ENCODE data around the gene DNAJC5G. TPM values are rescaled to one million over a fixed set of nuclear protein-coding genes. Genes with fewer than 3 reads are reported as not detected.

Gene DNAJC5G
- total RNA-seq, 1 experiment from 2014 or later = not detected

DNA sequence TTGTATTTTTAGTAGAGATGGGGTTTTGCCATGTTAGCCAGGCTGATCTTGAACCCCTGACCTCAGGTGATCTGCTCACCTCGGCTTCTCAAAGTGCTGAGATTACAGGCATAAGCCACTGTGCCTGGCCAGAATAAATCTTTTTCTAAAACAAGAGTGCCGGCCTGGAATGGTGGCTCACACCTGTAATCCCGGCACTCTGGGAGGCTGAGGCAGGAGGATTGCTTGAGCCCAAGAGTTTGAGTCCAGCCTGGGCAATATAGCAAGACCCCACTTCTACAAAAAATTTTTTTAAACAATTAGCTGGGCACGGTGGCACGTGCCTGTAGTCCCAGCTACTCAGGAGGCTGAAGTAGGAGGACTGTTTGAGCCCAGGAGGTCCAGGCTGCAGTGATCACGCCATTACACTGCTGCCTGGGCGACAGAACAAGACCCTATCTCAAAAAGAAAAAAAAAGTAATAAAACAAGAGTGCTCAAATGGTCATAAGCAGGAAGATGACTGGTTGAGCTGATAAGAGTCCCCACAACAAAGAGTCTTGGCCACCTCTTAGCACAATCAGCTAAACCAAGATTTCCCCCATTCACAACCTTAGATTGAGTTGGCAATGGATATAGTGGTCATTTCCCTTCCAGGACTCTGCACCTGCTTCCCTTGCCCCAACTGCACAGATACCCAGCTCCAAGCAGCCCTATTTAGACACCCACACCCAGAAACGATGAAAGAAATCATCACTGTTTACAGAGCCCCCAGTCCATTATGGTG is 38.8 kb downstream of the DNAJC5G start:
- Histone ChIP-seq H3K4me3 (no peak overlapping the region), H2AFZ (no peak overlapping the region), H3K27me3 (ENCODE audit: insufficient read depth, low read depth) (no peaks in the 10 kb centered on the region), H3K4me2 (no peak overlapping the region), H3K4me1 (replicated peaks; ENCODE audit: insufficient read depth) (no peaks in the 10 kb centered on the region), H4K20me1 (ENCODE audit: insufficient read depth) (no peaks in the 10 kb centered on the region), H3K9me3 (ENCODE audit: insufficient read depth, low read depth) (no peaks in the 10 kb centered on the region), H3F3A (ENCODE audit: insufficient read depth, low read depth) (no peaks in the 10 kb centered on the region), H3K79me2 (ENCODE audit: low read depth) (no peaks in the 10 kb centered on the region), H3K9me2 (ENCODE audit: insufficient read depth) (no peaks in the 10 kb centered on the region), H3K27ac (no peak overlapping the region), H3K36me3 (ENCODE audit: low read depth) (no peaks in the 10 kb centered on the region)
- no peak for TF ChIP-seq EZH2 (IDR thresholded peaks at IDR 0.05; ENCODE audit: low read depth)
- TF ChIP-seq, protein P1, sequence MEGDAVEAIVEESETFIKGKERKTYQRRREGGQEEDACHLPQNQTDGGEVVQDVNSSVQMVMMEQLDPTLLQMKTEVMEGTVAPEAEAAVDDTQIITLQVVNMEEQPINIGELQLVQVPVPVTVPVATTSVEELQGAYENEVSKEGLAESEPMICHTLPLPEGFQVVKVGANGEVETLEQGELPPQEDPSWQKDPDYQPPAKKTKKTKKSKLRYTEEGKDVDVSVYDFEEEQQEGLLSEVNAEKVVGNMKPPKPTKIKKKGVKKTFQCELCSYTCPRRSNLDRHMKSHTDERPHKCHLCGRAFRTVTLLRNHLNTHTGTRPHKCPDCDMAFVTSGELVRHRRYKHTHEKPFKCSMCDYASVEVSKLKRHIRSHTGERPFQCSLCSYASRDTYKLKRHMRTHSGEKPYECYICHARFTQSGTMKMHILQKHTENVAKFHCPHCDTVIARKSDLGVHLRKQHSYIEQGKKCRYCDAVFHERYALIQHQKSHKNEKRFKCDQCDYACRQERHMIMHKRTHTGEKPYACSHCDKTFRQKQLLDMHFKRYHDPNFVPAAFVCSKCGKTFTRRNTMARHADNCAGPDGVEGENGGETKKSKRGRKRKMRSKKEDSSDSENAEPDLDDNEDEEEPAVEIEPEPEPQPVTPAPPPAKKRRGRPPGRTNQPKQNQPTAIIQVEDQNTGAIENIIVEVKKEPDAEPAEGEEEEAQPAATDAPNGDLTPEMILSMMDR (conservative IDR thresholded peaks at IDR 0.05) = no peak
- ChIA-PET POLR2A (ENCODE audit: unreplicated experiment) (no interaction called here), CTCF (no interaction called here)
- intact Hi-C loops (cut with micrococcal nuclease; ENCODE audit: unreplicated experiment) = no loop called here
- BruUV-seq (replicated peaks) = no TSS peak
- DNase-seq = no peak

DNA sequence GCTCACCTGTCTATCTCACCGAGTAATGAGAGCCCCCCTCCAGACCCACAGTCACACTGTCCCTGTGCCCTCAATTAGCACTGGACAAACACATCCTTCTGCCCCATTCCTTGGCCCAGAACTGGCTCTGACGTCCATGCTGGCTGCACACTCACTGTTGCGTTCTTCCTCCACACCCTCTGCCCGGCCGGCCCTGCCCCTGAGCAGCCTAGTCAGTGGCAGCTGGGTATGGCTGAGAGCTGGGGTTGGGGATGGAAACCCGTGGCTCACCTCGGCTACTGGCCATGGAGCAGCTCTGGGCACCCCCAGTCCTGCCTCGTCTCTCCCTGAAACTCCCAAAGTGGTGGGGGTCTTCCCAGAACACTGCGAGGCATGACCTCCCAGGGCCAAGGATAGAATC is 39.5 kb downstream of the DNAJC5G start:
- Histone ChIP-seq H3K4me3 (no peak overlapping the region), H3K27ac (no peak overlapping the region), H3K79me2 (ENCODE audit: low read depth) (no peaks in the 10 kb centered on the region), H4K20me1 (ENCODE audit: insufficient read depth) (no peaks in the 10 kb centered on the region), H3K27me3 (ENCODE audit: insufficient read depth, low read depth) (no peaks in the 10 kb centered on the region), H2AFZ (no peak overlapping the region), H3K4me1 (replicated peaks; ENCODE audit: insufficient read depth) (no peaks in the 10 kb centered on the region), H3K9me3 (ENCODE audit: insufficient read depth, low read depth) (no peaks in the 10 kb centered on the region), H3F3A (ENCODE audit: insufficient read depth, low read depth) (no peaks in the 10 kb centered on the region), H3K4me2 (no peak overlapping the region), H3K36me3 (ENCODE audit: low read depth) (no peaks in the 10 kb centered on the region), H3K9me2 (ENCODE audit: insufficient read depth) (no peaks in the 10 kb centered on the region)
- ChIA-PET CTCF (no interaction called here), POLR2A (ENCODE audit: unreplicated experiment) (no interaction called here)
- BruUV-seq (replicated peaks) = no TSS peak
- intact Hi-C loops (cut with micrococcal nuclease; ENCODE audit: unreplicated experiment) = no loop called here
- no peak for TF ChIP-seq EZH2 (IDR thresholded peaks at IDR 0.05; ENCODE audit: low read depth)
- TF ChIP-seq, protein P1 (conservative IDR thresholded peaks at IDR 0.05) = no peak
- no peak for DNase-seq

DNA sequence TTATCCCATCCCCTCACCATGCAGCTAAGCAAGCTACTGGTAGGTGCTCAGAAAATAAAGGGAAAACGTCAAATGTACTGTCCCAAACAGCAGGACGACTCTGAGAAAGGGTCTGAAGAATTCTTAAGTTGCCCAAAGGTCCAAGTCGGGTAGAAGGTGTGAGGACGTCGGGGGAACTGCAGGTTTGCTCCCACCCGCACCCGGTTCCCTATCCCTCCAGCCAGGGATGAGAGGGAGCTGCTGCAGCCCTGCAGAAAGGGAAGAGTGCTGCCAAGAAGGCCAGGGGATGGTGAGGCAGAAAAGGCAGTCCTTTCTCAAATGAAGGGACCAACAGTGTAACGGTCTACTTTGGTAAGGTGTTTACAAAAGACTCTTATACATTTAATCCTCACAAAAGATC is 39.9 kb downstream of the DNAJC5G start:
- no peak overlapping the region for H2AFZ ChIP-seq
- no peaks in the 10 kb centered on the region for H3K4me1 ChIP-seq (replicated peaks; ENCODE audit: insufficient read depth)
- H3K9me2 ChIP-seq (ENCODE audit: insufficient read depth) = no peaks in the 10 kb centered on the region
- intact Hi-C loops (cut with micrococcal nuclease; ENCODE audit: unreplicated experiment) = no loop called here
- no peak for TF ChIP-seq EZH2 (IDR thresholded peaks at IDR 0.05; ENCODE audit: low read depth)
- TF ChIP-seq, protein P1 (conservative IDR thresholded peaks at IDR 0.05) = no peak
- no peak overlapping the region for H3K27ac ChIP-seq
- ChIA-PET CTCF (no interaction called here), POLR2A (ENCODE audit: unreplicated experiment) (no interaction called here)
- no peak overlapping the region for H3K4me2 ChIP-seq
- H3K4me3 ChIP-seq = no peak overlapping the region
- H3K9me3 ChIP-seq (ENCODE audit: insufficient read depth, low read depth) = no peaks in the 10 kb centered on the region
- BruUV-seq (replicated peaks) = no TSS peak
- no peaks in the 10 kb centered on the region for H3K27me3 ChIP-seq (ENCODE audit: insufficient read depth, low read depth)
- no peaks in the 10 kb centered on the region for H4K20me1 ChIP-seq (ENCODE audit: insufficient read depth)
- DNase-seq = no peak
- H3K36me3 ChIP-seq (ENCODE audit: low read depth) = no peaks in the 10 kb centered on the region
- H3K79me2 ChIP-seq (ENCODE audit: low read depth) = no peaks in the 10 kb centered on the region
- H3F3A ChIP-seq (ENCODE audit: insufficient read depth, low read depth) = no peaks in the 10 kb centered on the region
